ENCODE measurements around the gene ZMPSTE24.
"Not testable (repeated sequence)": the region's sequence is repeated elsewhere in the genome, so short reads cannot be mapped to it uniquely, and the experiment has no call there.

Gene ZMPSTE24

DNA sequence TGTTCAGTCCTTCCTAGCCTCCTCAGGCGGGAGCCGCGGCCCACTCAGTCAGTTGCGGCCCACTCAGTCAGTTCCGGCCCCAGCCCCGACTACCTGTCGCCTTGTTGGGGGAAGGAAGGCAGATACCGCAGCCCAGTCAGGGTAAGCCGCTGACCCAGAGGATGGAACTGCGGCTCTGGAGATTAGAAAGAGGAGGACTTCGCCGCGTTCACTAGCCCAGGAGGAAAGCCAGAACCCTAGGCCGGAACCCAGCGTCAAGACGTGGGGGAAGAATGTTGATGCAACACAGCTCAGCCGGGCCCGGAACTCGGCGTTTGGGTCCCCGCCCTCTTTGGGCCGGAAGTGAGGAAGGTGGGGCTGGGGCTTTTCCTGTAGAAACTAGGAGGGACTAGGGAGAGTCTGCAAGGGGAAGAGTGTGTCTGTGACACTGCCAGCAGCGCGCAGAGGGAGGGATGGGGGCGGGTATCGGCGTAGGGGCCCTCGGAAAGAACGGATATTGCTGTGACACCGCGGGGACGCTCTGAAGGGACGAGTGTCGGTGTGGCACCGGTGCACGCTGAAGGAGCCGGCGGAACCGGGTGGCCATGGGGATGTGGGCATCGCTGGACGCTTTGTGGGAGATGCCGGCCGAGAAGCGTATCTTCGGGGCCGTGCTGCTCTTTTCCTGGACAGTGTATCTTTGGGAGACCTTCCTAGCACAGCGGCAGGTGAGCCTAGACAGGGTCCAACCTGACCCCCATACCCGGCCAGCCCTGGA is at the start of gene ZMPSTE24:
Gene ZMPSTE24, plus strand, starts transcription at position 549 of the 757 bp plus-strand sequence. Its CDS starts 36 bp downstream, at position 585.
- DNase-seq: peak; percentile 97

DNA sequence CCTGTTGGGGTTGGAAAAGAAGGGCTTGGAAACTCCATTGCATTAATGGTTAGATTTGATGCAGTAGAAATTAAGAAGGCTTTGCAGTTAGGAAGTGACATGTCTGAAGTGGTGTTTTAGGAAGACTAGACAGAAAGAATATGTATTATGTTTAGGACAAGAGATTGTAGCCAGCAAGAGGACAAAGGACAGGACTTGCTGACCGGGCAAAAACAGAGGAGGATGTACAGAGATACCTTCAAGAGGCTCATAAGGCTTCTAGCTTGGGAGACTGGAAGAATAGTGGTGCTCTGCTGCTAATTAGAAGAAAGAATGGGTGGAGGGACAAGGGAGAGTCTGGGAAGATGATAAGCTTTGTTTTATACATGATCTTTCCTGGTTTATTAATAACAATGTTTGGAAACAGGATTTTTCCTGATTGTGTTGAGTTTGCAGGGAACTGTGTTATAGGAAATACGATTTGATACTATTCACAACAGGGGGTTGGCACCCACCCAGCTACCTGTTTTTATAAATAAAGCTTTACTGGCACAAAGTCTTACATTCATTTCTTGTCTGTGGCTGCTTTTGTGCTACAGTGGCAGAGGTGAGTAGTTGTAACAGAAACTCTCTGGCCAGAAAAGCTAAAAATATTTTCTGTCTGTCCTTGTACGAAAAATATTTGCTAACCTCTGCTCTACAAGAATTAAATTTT is 47.4 kb upstream of the ZMPSTE24 start:
- no peak for DNase-seq

DNA sequence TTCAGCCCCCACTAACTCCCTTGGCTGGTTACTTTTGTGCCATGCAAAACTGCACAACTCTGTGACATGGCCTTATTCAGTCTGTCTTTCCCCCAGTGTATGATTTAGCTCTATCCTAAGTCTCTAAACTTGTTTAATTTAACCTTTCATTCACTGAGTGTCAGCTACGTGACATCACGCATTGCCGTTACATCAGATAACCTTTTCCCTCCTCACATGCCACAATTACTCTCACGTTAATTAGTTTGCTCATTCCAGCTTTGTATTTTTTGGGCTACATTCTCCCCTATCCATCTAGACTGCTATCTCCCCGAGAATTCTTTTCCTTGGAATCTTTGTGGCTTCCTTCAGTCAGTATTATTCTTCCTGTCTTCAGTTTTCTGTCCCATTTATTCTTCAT is 39.7 kb upstream of the ZMPSTE24 start:
- no peak for DNase-seq

DNA sequence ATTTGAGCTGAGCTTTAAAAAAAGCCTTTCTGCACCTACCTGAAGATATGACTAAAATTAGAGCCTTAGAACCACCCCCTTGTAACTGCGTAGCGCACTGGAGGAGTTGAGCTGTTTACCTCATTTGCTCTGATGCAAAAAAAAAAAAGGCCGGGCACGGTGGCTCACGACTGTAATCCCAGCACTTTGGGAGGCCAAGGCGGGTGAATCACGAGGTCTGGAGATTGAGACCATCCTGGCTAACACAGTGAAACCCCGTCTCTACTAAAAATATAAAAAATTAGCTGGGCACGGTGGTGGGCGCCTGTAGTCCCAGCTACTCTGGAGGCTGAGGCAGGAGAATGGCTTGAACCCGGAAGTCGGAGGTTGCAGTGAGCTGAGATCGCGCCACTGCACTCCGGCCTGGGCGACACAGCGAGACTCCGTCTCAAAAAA is 36.5 kb upstream of the ZMPSTE24 start:
- not testable (repeated sequence) for DNase-seq

DNA sequence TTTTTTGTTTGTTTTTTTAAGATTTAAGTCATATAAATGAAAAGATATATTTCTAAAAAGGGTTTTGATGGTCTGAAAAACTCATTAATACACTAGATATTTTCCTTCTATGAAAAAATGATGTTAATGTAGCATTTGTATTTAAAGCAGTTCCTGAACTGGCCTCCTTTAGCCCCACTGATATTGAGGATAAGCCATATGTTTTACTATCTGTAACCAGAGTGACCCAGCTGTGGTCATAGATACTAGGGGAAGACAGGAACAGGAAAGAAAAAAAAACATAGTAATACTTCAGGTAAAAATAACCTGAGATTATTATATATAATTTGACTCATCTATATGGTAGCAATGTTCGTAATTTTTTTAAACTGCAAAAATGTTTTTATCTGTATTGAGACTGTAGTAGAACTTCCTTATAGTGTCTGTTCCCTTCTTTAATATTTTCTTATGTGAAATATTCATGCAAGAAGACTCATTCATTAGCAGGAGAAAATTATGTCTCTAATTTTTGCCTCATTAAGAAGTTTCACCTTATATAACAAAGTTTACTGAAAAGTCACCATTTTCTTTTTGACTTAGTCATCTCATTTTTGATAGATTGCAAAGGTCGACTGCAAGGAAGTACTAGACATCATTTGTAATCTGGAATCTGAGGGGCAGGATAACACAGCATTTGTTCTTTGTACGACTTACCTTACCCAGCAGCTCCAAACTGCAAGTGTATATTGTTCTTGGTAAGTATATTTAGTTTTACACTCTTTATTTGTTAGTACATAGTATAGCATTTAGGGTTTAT is 35.9 kb upstream of the ZMPSTE24 start:
- no peak for DNase-seq

DNA sequence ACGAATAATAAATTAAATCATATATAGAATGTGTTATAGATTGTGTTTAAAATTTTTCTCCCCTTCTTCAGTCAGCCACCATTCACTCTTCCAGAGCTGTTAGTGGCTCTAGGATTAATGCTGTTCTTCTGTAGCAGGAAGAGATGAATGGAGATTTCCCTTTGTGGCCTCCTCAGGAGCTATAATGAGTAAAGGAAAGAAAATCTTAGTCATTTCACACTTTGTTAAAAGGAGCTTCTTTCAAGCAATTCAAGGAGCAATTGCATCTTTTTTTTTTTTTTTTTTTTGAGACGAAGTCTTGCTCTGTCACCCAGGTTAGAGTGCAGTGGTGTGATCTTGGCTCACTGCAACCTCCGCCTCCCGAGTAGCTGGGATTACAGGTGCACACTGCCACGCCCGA is 34.0 kb upstream of the ZMPSTE24 start:
- no peak for DNase-seq

DNA sequence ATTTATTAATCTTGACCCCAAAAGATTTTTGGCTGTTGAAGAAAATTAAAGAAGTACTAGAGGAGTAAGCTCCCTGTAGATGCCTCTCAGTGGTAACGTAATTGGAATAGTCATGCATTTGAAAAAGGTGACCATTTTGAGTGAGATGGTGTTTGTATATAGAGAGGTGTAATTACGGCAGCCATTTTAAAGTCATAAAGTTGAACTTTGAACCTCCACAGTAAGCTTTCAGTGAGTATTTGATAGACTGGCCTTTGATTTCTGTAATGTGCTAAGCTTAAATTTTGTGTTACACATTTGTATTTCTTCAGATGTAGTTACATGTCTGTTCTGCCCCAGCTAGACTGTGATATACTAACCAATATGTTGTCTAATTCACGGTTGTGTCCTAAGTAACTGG is 31.8 kb upstream of the ZMPSTE24 start:
- DNase-seq: no peak

DNA sequence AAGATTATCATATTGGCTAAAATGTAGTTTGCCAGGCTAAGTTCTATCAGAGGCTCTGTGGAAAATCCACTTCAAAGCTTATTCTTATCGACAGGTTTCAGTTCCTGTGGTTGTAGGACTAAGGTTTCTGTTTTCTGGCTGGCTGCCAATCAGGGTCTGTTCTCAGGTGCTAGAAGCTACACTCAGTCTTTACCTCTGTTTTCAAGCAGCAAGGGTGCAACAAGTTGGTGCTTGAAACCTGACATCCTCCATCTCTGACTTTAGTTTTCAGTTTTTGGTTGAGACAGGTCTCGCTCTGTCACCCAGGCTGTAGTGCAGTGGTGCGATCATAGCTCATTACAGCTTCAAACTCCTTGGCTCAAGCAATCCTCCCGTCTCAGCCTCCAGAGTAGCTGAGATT is 25.6 kb upstream of the ZMPSTE24 start:
- no peak for DNase-seq

DNA sequence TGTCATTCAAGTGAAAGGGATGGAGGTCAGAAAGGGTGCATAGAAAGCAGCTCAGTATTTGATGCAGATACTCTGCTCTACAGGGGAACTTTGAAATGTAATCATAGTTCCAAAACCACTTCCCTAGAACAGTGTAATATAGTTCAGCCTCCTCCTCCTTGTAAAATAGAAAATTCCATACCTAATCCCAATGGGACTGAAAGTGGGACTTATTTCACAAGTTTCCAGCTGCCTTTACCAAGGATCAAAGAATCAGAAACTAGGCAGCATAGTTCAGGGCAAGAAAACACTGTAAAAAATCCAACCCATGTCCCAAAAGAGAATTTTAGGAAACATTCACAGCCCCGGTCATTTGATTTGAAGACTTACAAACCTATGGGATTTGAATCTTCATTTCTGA is 18.4 kb upstream of the ZMPSTE24 start:
- no peak for DNase-seq

DNA sequence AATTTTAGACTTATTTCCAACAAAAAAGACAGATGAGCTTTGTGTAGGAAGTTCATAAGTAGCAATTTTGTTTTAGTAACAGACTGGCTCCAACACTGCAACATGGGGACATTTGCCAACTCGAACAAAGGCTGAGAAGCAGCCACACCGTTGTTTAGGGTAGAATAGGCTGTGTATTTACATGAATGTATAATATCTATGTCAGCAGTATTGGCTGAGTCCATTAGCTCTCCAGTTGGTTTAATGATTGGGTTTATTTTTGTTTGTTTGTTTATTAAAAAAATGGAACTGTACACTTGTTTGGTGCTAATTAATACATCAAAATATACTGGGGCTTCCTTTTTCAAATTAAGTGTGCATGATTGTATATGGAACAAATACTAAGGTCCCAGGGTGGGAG is 17.6 kb upstream of the ZMPSTE24 start:
- DNase-seq: no peak

DNA sequence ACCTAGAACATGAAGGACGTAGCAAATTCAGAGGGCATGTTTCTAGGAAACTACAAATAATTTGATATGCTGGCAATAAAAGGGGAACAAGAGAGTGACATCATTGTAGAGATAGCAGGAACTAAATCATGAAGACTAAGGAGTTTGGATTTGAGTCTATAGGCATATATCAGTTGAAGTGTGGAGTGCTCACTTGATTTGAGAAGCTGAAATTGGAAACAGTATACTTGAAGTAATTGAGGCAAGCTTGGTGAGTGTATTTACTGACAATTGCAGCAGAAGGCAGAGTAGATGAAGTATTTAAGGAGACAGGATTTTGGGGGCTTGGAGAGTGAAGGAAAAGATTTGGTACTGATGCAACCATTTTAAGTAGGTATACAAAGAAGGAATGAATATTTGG is 16.7 kb upstream of the ZMPSTE24 start:
- DNase-seq: no peak

DNA sequence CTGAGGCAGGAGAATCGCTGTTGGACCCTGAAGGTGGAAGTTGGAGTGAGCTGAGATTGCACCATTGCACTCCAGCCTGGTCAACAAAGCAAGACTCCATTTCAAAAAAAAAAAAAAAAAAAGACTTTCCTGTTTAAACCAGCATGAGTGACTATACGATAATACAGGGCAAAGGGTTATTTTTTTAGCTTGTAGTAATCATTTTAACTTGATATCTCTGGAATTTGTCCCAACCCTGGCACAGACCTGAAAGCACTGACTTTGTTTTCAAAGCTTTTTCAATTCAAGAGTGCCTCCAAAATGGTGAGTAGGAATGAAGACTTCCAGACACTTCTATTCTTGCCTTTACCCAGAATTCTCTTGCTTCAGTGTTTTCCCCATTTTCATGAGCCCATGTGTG is 14.7 kb upstream of the ZMPSTE24 start:
- DNase-seq: no peak

DNA sequence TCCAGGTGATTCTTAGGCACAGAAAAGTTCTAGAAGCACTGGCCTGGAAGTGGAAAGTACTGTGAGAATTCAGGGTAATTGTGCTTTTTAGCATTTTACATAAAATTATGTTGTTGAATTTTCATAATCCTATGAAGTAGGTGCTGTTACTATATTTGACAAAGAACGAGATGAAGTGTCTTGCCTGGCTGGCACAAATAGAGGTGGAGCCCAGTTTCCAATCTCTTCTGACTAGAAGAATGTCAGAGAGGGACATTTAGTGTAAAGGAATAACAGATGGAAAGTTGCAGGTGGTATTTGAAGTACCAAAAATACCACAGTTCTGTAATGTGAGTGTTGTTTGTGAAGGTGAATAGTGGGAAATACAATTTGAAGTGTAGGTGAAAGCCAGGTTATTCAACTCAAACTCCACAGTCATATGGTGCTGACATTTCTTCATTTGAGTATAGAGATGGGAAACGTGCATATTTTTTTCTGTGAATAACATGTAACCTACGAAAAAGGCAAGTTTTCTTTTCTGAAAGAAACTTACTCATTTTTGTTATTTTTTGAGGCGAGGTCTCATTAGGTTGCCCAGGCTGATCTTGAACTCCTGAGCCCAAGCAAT is 13.8 kb upstream of the ZMPSTE24 start:
- DNase-seq: no peak

DNA sequence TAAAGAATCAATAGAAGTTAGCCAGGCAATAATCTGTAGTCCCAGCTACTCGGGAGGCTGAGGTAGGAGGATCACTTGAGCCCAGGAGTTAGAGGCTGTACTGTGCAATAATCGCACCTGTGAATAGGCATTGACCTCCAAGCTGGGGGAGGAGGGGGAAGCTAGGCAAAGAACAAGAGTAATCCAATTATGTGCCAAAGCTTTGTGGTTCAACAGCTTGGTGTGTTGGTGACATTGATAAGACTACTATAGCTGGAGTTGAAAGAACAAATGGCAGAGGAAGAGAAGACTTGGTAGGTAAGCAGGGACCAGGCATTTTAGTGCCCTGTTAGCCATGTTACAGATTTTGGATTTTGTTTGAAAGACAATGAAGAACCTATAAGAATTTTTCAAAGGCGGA is 12.3 kb upstream of the ZMPSTE24 start:
- no peak for DNase-seq

DNA sequence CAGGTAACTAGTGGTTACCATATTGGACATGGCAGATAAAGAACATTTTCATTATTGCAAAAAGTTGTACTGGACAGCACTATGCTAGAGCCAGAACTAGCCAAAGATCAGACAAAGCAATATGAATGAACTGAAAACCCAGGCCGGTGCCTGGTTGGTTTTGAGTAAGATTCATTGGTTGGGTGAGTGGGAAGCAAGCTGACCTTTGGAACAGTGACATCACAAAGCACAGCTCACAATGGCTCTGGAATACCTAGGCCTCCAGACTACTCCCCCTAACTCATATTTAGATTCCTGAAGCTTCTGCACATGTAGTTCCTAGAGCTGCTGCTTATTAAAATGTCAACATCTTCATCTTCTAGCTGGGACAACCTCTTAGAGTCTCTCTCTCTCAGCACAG is 10.4 kb upstream of the ZMPSTE24 start, which contains the start of gene TMCO2:
Gene TMCO2, plus strand, starts transcription at position 283 of the 400 bp plus-strand sequence. Its CDS starts 57 bp downstream, at position 340.
- no peak for DNase-seq

DNA sequence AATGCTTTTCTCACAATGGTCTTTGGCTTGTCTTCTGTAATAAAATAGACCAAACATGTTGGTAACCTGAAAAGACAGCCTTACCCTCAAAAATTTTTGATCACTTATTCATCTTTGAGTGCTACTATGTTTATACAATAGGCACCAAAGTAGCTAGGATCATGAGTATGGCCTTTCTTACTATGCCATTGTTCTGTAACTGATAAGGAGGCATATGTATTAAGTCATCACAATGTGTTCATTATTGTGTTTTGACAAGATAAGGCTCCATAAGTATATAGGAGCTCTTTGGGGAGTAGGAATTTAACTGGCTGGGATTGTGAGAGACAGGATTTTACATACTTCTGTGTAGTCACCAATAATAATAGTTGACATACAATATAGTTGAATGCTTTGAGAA is 9.6 kb upstream of the ZMPSTE24 start:
- DNase-seq: no peak

DNA sequence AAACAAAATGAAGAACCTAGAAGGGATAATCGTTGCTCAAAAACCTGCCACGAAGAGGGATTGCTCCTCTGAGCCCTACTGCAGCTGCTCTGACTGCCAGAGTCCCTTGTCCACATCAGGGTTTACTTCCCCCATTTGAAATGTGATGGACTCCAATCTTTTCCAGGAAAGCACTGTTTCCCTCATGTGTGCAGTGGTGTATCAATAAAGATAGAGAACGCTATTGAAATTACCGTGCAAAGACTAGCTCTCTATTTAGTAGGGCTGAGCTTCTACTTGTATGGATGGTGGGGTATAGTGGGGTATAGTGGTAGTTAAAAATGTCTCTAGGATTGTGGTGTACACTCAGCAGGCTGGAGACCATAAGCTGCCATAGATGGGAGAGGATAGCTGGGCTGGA is 6.6 kb upstream of the ZMPSTE24 start:
- no peak for DNase-seq

DNA sequence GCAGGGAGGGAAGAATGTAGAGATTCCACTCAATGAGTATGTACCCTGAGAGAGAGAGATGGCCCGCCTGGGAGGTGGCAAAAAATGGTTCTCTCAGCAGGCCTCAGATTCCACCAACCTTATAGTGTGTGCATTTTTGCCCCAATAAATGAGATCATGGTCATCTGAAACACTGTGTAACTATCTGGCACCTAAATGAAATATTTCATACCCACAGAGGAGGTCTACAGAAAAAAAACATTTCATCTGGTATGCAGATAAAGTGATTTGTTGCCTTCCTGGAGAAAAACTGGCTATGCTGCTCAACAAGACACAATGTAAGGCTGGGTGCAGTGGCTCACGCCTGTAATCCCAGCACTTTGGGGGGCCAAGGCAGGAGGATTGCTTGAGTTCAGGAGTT is 5.4 kb upstream of the ZMPSTE24 start:
- DNase-seq: no peak

DNA sequence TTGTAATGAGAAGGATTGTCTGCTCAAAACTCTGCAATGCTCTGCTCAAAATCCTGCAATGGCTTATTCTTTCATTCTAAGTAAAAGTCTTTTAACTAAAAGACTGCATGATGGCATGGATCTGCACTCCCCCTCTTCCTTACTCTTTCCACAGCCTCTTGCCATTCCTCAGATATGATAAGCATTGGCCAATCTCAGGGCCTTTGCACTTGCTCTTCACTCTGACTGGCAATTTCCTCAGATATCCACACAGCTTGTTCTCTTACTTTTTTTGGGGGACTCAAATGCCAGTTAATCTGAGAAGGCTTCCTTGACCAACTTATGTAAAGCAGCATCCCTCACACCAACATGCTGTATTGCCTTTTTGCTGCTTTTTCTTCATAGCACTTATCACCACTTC is 2.8 kb upstream of the ZMPSTE24 start:
- DNase-seq: no peak

DNA sequence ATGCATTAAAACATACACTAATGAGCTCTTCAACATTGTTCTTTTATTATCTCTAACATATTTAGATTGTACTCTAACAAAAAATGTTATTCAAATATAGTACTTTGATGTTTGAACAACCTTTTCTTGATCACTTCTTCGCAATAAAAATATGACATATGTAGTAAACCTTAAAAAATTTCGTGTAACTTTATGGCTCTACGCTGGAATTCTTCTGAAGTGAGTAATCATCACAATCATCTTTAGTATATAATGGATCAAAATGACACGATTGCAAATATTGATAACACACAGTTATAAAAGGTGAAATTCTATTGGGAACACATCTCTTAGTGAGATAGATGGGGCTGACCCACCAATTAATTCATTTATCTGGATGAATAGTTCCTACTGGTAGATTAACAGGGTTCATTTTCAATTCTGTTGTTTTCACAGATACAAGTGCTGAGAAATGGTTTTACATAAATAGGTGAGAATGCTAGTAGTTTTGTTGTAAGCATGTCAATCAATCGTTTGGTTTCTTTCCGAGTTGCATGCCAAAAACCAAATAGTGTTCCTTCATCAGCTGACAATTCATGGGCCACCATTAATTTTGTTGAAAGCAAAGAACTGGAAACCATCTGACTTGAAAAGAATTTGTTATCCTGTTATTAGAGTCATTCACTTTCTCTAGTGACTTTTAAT is 1.5 kb upstream of the ZMPSTE24 start:
- no peak for DNase-seq

DNA sequence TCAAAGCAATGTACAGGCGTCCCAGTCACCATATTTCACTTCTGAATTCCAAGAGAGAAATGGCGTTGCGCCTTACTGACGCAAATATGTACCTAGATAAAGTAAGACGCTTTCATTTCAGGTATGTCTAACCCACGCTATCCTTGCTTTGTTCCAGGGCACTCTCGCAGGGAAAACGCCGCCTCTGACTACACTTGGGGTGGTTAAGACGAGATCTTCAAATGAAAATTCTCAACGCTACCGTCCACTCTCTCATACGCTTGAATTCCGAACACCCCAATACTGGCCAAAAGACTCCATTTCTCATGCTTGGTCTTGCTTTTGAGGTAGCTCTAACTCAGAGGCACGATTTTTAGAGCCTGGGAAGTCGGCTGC is 736 bp upstream of the ZMPSTE24 start:
- peak; percentile 52 for DNase-seq

DNA sequence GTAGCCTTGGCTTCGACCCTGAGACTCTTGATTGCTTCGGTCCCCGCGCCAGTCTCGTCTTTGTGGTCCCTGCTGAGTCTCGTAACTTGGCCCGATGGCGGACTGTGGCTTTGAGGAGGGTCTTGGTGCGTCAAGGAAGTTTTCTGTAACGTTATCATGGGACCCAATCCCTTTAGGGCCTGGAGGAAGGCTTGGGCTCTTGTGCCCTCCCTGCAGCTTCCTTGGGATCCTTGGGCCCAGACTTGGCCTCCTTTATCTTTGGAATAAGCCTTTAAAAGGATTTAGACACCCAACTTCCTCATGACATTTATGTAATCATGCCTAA is 371 bp downstream of the ZMPSTE24 start:
- DNase-seq: no peak

DNA sequence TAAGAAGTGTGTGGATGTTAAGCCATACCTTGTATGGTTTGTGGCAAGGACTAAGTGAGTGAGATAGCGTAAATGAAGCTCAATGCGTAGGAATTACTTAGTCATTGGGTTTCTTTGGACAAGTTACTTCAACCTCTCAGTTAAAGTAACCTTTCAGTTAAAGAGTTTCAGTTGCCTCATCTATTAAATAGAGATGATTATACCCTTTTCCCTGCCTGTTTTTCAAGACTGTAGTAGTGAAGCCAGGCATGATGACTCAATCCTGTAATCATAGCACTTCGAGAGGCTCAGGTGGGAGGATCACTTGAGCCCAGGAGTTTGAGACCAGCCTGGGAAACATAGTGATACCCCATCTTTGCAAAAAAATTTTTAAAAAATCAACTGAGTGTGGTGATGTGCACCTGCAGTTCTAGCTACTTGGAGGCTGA is 6.3 kb downstream of the ZMPSTE24 start:
- no peak for DNase-seq

Data from NCI-H446 treated with DMSO at 0.1 percent for 48 hours (cell line).